T-cell (primary cell): ENCODE results near the gene AMACR. TPM values are rescaled to one million over a fixed set of nuclear protein-coding genes. Genes with fewer than 3 reads are reported as not detected.
A peak's percentile ranks its signal among the peaks of the same experiment; 100 is the strongest.

Source experiments
- ATAC-seq, 4 experiments: fragments of 200-7000 bp in 3 of 4; fragments of 150-1000 bp in 1 of 4; cut with Tn5 transposase; replicated peaks in 1 of 4; 1 replicate in 3 of 4; 2 replicates in 1 of 4; pipeline ENCODE4 v1.10.0; 2021; ENCODE audit warnings: moderate library complexity in 3 of 4, mild to moderate bottlenecking in 2 of 4, moderate number of reproducible peaks in 1 of 4
- CTCF ChIA-PET, 2 donors: fragments of 300-600 bp; sonication (Branson Sonifier 250); formaldehyde crosslinking; loops; one replicate each; lab custom pipeline; 2022; ENCODE audit warnings: antibody characterized with exemption in 2 of 2; lab: Charles Lee
- POLR2A ChIA-PET, 2 donors: fragments of 300-600 bp; sonication (Branson Sonifier 250); formaldehyde crosslinking; loops; one replicate each; lab custom pipeline; 2022; ENCODE audit warnings: antibody characterized with exemption in 2 of 2; lab: Charles Lee
- DNase-seq, 35 experiments: peaks; one replicate each; pipeline versions ENCODE4 v3.0.0 to v3.0.0-alpha.2; 2013 to 2023
- H3K27ac ChIP-seq: one replicate; pipeline ENCODE4 v1.5.1; 2013; ENCODE audit warnings: low read length
- H3K27me3 ChIP-seq, 2 experiments: replicated peaks in 1 of 2; 1 replicate in 1 of 2; 2 replicates in 1 of 2; pipeline versions ENCODE4 v1.6.1 to v1.7.0; 2013; ENCODE audit warnings: low read length in 1 of 2, mixed read lengths in 1 of 2; ENCODE audit not compliant: control insufficient read depth in 2 of 2, insufficient read depth in 2 of 2; ENCODE audit errors: extremely low read depth in 1 of 2
- H3K36me3 ChIP-seq, 2 donors: 1 replicate in 1 of 2; 2 replicates in 1 of 2; pipeline versions ENCODE4 v1.6.1 to v1.7.0; 2013; ENCODE audit warnings: low read length in 1 of 2; ENCODE audit not compliant: control insufficient read depth in 2 of 2, insufficient read depth in 1 of 2; ENCODE audit errors: extremely low read depth in 1 of 2
- H3K4me1 ChIP-seq, 2 experiments: 1 replicate in 1 of 2; 2 replicates in 1 of 2; pipeline versions ENCODE4 v1.6.1 to v1.7.0; 2013; ENCODE audit warnings: low read length in 2 of 2, mixed read lengths in 1 of 2; ENCODE audit not compliant: insufficient read depth in 2 of 2, control insufficient read depth in 1 of 2; ENCODE audit errors: extremely low read depth in 1 of 2
- H3K4me3 ChIP-seq, 2 donors: 1 replicate in 1 of 2; 2 replicates in 1 of 2; pipeline versions ENCODE4 v1.5.1 to v1.7.0; 2013; ENCODE audit warnings: mild to moderate bottlenecking in 2 of 2, low read length in 1 of 2, moderate library complexity in 1 of 2; ENCODE audit not compliant: control insufficient read depth in 1 of 2; ENCODE audit errors: extremely low read depth in 1 of 2
- H3K9me3 ChIP-seq: 2 replicates; pipeline ENCODE4 v1.7.0; 2013
- H3K27ac Mint-ChIP-seq, 2 donors: one replicate each; pipeline ENCODE4 v1.8.0; 2020 to 2021; ENCODE audit warnings: mild to moderate bottlenecking in 2 of 2, mixed read lengths in 2 of 2
- H3K27me3 Mint-ChIP-seq, 2 donors: one replicate each; pipeline ENCODE4 v1.8.0; 2021 to 2022; ENCODE audit warnings: mixed read lengths in 2 of 2
- H3K36me3 Mint-ChIP-seq: one replicate; pipeline ENCODE4 v1.8.0; 2021; ENCODE audit warnings: mixed read lengths
- H3K4me1 Mint-ChIP-seq, 3 donors: one replicate each; pipeline ENCODE4 v1.8.0; 2020 to 2022; ENCODE audit warnings: mixed read lengths in 3 of 3, mild to moderate bottlenecking in 1 of 3
- H3K4me3 Mint-ChIP-seq, 3 donors: one replicate each; pipeline ENCODE4 v1.8.0; 2020 to 2022; ENCODE audit warnings: mild to moderate bottlenecking in 3 of 3, mixed read lengths in 3 of 3, moderate library complexity in 3 of 3
- H3K9me3 Mint-ChIP-seq, 3 donors: one replicate each; pipeline ENCODE4 v1.8.0; 2020 to 2022; ENCODE audit warnings: mixed read lengths in 3 of 3
- WGBS: methylation state at CpG from one replicate; pipeline ENCODE4 v1.1.5; 2013; ENCODE audit warnings: missing lambda C conversion rate; ENCODE audit not compliant: insufficient coverage; 5-methylcytosine and 5-hydroxymethylcytosine counted together
- total RNA-seq, 35 experiments: library from RNA in 6 of 35; stranded (reverse) in 6 of 35; fragments of 120-200 nt in 1 of 35; gene quantifications; one replicate each; pipeline versions ENCODE4 v1.2.1 to v1.2.4 and lab custom pipeline; 2013 to 2026

AMACR gene
- total RNA-seq, 5 donors from 2014 or later (not counting 1 experiment from before 2014, with no cell fraction given): 2.6 to 6.9 (median 3.9) TPM

DNA sequence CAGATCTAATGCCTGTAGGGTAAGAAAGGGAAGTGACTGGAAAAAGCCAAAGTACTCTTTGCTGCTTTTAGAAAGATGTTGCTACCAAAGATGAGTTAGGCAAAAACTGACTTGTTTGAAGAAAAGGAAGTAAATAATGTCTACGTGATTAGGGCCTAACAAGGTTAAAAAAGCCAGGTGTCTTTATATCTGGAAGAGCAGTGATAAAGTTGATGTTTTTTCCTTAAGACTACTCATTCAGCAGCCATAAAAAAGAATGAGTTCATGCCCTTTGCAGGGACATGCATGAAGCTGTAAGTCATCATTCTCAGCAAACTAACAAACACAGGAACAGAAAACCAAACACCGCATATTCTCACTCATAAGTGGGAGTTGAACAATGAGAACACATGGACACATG is 13.5 kb upstream of the AMACR start:
- H3K4me1 Mint-ChIP-seq: peaks cover 19 to 26% (median 19%) of the 10 kb centered on the region in 3 donors
- ChIA-PET CTCF (interaction anchor here (0.5 kb wide), 2 partner anchors 592 to 1790 kb away, joined by 5 to 7 read pairs; no protein-coding TSS in a partner anchor), POLR2A (interaction anchor here in 1 of 2 donors (0.6 kb wide), 1 partner anchor 279 kb away, joined by 5 read pairs; no protein-coding TSS in a partner anchor)
- no peaks in the 10 kb centered on the region for H3K9me3 Mint-ChIP-seq
- peaks cover 65% of the 10 kb centered on the region for H3K36me3 Mint-ChIP-seq
- peak overlapping the region in 1 of 3 donors; percentile 51 for H3K4me3 Mint-ChIP-seq
- H3K27me3 ChIP-seq: no peaks in the 10 kb centered on the region
- H3K36me3 ChIP-seq: peaks cover 4 to 25% of the 10 kb centered on the region in 2 donors
- no peak for ATAC-seq
- H3K27me3 Mint-ChIP-seq: no peaks in the 10 kb centered on the region
- peaks cover 7 to 12% of the 10 kb centered on the region in 2 experiments for H3K4me1 ChIP-seq
- DNase-seq: no peak
- peak overlapping the region; percentile 87 to 90 for H3K27ac Mint-ChIP-seq
- H3K4me3 ChIP-seq: no peak overlapping the region
- WGBS: 75% methylated on average over 1 of the region's 2 CpGs
- no peaks in the 10 kb centered on the region for H3K9me3 ChIP-seq
- no peak overlapping the region for H3K27ac ChIP-seq

GRCh38 chr5:34020726-34021125 is 12.9 kb upstream of the AMACR start:
- no peak for ATAC-seq
- Mint-ChIP-seq H3K4me3 (no peak overlapping the region), H3K36me3 (peaks cover 60% of the 10 kb centered on the region), H3K4me1 (peaks cover 19 to 26% (median 19%) of the 10 kb centered on the region in 3 donors), H3K9me3 (no peaks in the 10 kb centered on the region), H3K27ac (no peak overlapping the region), H3K27me3 (no peaks in the 10 kb centered on the region)
- Histone ChIP-seq H3K36me3 (peaks cover 4 to 25% of the 10 kb centered on the region in 2 donors), H3K27ac (no peak overlapping the region), H3K4me1 (peaks cover 7 to 12% of the 10 kb centered on the region in 2 experiments), H3K9me3 (no peaks in the 10 kb centered on the region), H3K27me3 (no peaks in the 10 kb centered on the region), H3K4me3 (no peak overlapping the region)
- no peak for DNase-seq
- CTCF ChIA-PET: interaction anchor here in 1 of 2 donors (0.5 to 0.6 kb wide), 2 partner anchors 443 to 592 kb away, joined by 5 to 10 read pairs; no protein-coding TSS in a partner anchor
- 100% methylated on average over 1 of the region's 1 CpG for WGBS
- POLR2A ChIA-PET: interaction anchor here in 1 of 2 donors (0.6 kb wide), 1 partner anchor 278 kb away, joined by 5 read pairs; no protein-coding TSS in a partner anchor

- H3K9me3 ChIP-seq: no peaks in the 10 kb centered on the region
- ChIA-PET POLR2A (no interaction called here), CTCF (no interaction called here)
- Mint-ChIP-seq H3K9me3 (peaks cover 0 to 5% (median 0%) of the 10 kb centered on the region in 3 donors), H3K4me1 (peaks cover 12 to 15% (median 13%) of the 10 kb centered on the region in 3 donors), H3K36me3 (peaks cover 36% of the 10 kb centered on the region), H3K27ac (no peak overlapping the region), H3K4me3 (no peak overlapping the region), H3K27me3 (no peaks in the 10 kb centered on the region)
- 100% methylated on average over 2 of the region's 2 CpGs for WGBS
- ATAC-seq (no peak), DNase-seq (no peak)
- peaks cover 4 to 8% of the 10 kb centered on the region in 2 experiments for H3K4me1 ChIP-seq
- H3K4me3 ChIP-seq: no peak overlapping the region
- peaks cover 4 to 14% of the 10 kb centered on the region in 2 donors for H3K36me3 ChIP-seq
- no peak overlapping the region for H3K27ac ChIP-seq
- H3K27me3 ChIP-seq: no peaks in the 10 kb centered on the region
Measured at GRCh38 chr5:34017254-34017653, 9.4 kb upstream of the AMACR start.

GRCh38 chr5:34016750-34017149 is 8.9 kb upstream of the AMACR start:
- DNase-seq (no peak), ATAC-seq (no peak)
- CTCF ChIA-PET: no interaction called here
- Histone ChIP-seq H3K27me3 (no peaks in the 10 kb centered on the region), H3K27ac (no peak overlapping the region), H3K9me3 (no peaks in the 10 kb centered on the region), H3K4me3 (no peak overlapping the region), H3K4me1 (peaks cover 0 to 3% of the 10 kb centered on the region in 2 experiments), H3K36me3 (peaks cover 4 to 14% of the 10 kb centered on the region in 2 donors)
- H3K27ac Mint-ChIP-seq: no peak overlapping the region
- peaks cover 0 to 5% (median 0%) of the 10 kb centered on the region in 3 donors for H3K9me3 Mint-ChIP-seq
- POLR2A ChIA-PET: no interaction called here
- WGBS: 100% methylated on average over 2 of the region's 2 CpGs
- H3K27me3 Mint-ChIP-seq: no peaks in the 10 kb centered on the region
- peaks cover 7 to 10% (median 8%) of the 10 kb centered on the region in 3 donors for H3K4me1 Mint-ChIP-seq
- H3K4me3 Mint-ChIP-seq: no peak overlapping the region
- peaks cover 34% of the 10 kb centered on the region for H3K36me3 Mint-ChIP-seq

GRCh38 chr5:34016222-34016621 is 8.4 kb upstream of the AMACR start:
- Histone ChIP-seq H3K36me3 (peaks cover 4 to 14% of the 10 kb centered on the region in 2 donors), H3K4me1 (peaks cover 0 to 2% of the 10 kb centered on the region in 2 experiments), H3K9me3 (no peaks in the 10 kb centered on the region), H3K4me3 (no peak overlapping the region), H3K27me3 (no peaks in the 10 kb centered on the region), H3K27ac (no peak overlapping the region)
- no peak for ATAC-seq
- Mint-ChIP-seq H3K36me3 (peaks cover 30% of the 10 kb centered on the region), H3K4me1 (peaks cover 2 to 4% (median 3%) of the 10 kb centered on the region in 3 donors), H3K27ac (no peak overlapping the region), H3K27me3 (no peaks in the 10 kb centered on the region), H3K4me3 (no peak overlapping the region), H3K9me3 (peaks cover 0 to 5% (median 0%) of the 10 kb centered on the region in 3 donors)
- WGBS: 67% methylated on average over 3 of the region's 5 CpGs
- CTCF ChIA-PET: no interaction called here
- POLR2A ChIA-PET: no interaction called here
- no peak for DNase-seq

DNA sequence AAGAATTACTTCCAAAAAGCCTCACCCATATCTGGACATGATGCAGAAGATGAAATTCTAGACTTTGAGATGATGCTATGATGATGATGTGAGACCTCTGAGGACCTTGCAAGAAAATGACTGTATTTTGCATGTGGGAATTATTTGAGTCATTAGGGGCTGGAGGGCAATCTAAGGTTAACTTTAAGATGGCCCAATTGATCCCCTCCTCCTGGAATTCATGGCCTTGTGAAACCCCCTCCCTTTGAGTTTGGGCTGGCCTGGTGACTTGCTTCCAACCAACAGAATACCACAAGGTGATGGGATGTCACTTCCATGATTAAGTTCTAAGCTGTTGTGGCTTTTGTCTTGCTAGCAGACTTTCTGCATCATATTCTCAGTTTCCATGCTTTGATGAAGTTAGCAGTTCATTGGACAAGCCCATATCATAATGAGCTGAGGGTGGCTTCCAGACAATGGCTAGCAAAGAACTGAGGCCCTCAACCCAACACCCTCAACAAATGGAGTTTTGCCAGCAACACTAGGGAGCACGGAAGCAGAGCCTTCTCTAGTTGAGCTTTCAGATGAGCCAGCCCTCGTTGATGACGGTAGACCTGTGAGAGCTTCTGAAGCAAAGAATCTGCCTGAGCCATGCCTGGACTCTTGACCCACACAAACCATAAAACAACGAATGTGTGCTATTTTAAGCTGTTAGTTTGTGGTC is 7.4 kb upstream of the AMACR start:
- no peaks in the 10 kb centered on the region for H3K27me3 Mint-ChIP-seq
- Histone ChIP-seq H3K4me1 (no peaks in the 10 kb centered on the region), H3K27ac (no peak overlapping the region), H3K36me3 (peaks cover under 1 to 9% of the 10 kb centered on the region in 2 donors), H3K9me3 (no peaks in the 10 kb centered on the region), H3K27me3 (no peaks in the 10 kb centered on the region), H3K4me3 (no peak overlapping the region)
- ChIA-PET POLR2A (no interaction called here), CTCF (interaction anchor here in 1 of 2 donors (0.9 kb wide), 1 partner anchor 18 kb away, joined by 3 read pairs; no protein-coding TSS in a partner anchor)
- H3K4me1 Mint-ChIP-seq: no peaks in the 10 kb centered on the region
- no peak overlapping the region for H3K27ac Mint-ChIP-seq
- WGBS: 57% methylated on average over 1 of the region's 4 CpGs
- DNase-seq (no peak), ATAC-seq (no peak)
- H3K9me3 Mint-ChIP-seq: peaks cover 0 to 5% (median 0%) of the 10 kb centered on the region in 3 donors
- no peak overlapping the region for H3K4me3 Mint-ChIP-seq
- peaks cover 20% of the 10 kb centered on the region for H3K36me3 Mint-ChIP-seq
